Stimulated activated naive CD4-positive, alpha-beta T cell treated with Interleukin-2 at 50 U/mL for 16 hours (primary cell): Measurements from ENCODE around the gene BEND6.

Experiments used
- DNase-seq: peaks from one replicate; lab custom pipeline; 2025; lab: John Stamatoyannopoulos, UW

BEND6 gene, protein sequence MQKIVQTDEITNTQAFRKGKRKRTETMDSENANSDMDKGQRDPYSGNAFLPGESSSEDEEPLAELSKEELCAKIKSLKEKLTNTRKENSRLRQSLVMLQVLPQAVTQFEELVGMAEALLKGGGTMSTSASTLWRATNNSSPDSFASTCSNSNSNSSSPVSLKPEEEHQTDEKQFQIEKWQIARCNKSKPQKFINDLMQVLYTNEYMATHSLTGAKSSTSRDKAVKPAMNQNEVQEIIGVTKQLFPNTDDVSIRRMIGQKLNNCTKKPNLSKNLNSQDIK

DNA sequence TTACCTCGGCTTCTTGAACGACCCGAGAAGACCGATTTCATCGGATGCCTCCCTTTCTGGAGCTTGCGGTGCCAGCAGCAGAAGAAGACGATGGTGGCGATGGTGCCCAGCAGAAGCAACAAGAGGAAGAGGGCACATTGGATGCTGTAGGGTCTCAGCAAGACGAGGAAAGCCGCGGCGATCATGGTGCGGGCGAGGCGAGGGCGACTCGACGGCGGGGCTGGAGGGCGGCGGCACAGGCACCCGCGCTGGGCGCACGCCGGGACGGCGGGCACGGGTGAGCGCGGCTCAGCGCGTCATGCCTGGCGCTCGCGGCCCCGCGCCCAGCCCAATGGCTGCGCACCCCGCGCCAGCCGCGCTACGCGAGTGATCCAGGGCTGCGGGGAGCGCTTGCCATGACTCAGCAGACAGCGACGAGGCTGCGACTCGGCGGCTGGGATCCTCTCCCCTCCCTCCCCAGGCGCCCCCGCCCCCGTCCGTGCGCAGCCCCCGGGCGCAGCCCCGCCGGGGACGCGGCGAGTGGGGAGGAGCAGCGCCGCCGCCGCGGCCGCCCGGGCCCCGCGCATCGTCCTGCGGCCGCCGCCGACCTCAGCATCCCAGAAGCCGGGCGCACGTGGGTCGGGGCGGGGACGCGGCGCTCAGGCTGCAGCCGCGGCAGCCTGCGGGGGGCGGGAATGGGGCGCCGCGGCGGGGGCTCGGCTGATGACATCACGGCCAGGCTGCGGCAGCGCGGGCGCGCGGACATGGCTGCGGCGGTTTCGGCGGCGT lies at the start of gene BEND6:
TSS of gene BEND6 (plus strand) at position 705 of the 768 bp plus-strand sequence. CDS start 26,704 bp downstream, outside the sequence.
- DNase-seq, result peak; percentile 25

DNA sequence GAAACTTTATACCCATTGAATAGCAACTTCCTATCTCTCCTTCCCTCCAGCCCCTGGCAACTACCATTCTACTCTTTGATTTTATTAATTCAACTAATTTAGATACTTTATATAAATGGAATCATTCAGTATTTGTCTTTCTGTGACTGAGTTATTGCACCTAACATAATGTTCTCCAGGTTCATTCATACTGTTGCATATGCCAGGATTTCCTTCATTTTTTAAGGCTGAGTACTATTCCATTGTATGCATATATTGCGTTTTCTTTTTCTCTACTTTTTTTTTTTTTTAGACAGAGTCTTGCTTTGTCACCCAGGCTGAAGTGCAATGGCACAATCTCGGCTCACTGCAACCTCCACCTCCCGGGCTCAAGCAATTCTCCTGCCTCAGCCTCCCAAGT lies 49.5 kb upstream of the BEND6 start:
- DNase-seq, result no peak

DNA sequence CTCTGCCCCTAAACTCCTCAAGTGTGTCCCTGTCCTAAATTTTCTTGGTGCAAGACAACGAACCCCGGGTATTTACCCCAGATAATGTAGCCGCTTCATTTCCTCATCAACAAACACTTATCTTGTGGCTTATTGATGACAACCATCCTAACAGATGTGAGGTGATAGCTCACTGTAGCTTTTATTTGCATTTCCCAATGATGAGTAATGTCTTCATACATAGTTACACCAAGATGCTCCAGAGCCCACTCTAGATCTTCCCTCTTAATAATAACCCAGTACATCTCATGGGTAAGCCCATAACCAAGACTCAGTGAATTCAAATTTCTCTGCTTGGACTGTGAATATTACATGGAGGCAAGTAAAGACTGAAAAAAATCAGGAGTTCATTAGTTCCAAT lies 48.2 kb upstream of the BEND6 start:
- DNase-seq, result no peak

DNA sequence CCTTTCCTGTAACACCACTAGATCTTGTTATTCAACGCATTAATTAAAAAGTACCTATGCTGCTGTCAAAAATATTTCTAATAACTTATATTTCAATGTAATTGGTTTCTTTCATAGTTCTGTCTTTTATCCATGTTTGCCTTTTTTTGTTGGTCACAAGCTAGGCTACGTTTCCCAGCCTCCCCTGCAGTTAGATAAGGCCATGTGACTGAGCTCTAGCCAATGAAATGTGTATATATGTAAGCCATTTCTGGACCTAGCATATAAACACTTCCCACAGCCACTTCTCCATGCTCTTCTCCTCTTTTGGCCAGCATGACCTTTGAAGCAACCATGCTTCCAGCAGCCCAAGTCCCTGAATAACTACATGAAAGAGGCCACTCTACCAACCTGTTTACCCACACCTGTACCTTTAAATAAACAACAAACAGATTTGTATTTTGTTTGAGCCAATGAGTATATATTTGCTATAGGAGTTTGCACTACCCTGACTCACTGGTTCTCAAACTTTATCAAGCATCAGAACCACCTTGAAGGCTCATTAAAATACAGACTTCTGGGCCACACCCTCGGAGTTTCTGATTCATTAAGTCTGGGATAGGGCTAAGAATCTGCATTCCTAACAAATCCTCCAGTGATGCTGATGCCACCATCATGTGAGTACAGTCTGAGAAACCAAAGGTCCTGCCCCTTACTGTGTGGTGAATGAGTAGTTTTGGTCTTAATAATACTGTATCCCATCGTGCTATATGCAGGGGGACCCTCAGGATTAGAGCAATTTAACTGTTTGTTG lies 45.6 kb upstream of the BEND6 start:
- DNase-seq, result no peak

DNA sequence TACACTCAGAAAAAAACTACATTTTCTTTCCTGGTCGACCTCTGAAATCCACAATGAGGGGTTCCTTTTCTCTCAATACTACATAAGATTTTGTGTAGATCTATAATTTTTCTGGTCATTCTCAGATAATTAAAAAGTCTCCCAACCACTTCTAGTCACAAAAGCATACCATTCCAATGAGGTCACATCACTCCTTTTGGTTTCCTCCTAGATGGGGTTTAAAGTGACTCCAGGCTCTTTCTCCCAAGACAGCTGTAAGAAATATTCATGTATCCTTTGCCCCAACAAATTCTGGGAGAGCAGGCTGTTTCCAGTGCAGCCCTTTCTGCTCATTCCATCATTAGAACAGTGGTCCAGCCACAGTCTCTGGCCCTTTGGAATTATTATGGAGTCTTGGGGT lies 43.1 kb upstream of the BEND6 start:
- DNase-seq, result no peak

DNA sequence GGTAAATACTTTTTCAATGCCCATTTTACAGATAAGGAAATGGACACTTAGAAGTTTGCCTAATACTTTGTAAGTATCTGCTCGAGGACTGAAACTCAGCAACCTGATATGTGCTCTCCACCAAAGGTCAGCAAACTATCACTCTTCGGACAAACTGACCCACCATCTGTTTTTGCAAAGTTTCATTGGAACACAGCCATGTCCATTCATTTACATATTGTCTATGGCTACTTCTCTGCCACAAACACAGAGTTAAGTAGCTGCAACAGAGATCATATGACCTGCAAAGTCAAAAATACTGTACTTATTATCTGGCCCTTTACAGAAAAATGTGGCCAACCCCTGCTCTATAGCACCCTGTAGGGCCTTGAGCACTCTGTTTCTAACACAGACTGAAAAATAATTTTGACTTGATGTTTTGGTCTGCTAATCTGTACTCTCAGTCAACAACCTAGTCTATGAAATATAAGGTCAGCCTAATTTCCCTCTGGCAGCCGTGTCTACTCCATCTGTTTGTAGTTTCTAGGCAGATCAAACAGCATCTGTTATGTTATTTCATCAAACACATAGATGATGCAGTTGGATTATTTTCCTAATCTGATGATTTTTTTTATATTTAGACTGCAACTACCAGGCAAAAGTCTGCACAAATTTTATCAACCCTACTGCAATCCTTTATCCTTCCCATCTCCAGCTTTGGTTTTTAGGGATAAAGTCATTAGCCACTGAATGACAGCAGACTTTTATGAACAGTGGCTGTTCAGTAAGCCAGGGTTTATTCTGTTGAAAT lies 41.4 kb upstream of the BEND6 start:
- DNase-seq, result no peak

DNA sequence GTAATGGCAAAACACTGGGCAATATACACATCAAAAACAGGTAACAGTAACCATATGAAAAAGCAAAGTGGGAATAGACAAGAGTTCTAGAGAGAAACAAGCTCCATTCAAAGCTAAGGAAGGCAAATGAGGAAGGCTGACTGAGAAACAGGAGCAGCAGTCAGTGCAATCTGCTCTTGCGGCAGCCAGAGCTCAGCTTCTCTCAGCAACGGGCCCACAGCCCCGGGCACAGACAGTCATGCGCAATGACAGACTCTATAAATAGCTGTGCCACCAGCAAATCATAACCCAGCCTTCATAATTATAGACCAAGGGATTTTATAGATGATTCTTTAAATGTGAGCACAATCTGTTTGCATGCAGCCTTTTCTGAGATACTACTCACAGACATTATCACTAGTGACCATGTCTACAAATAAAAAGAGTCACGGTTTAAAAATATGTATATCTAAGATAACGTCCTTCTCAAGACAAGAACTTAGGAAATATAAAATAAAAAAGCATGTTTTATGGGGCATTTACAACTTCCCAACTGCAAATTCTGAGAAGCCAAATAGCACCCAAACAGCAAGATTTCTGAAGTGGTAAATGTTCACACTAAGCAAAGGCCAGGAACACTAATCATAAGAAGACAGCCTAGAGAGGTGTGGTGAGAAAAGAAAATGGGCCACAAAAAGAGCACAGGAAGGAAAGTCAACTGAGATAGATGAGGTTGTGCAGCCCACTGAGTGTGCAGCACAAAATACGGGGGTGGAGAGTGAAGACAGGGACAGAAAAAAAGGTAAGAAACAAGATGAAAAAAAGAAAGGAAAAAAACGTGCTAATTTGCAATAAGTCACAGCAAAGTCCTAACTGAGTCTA lies 39.9 kb upstream of the BEND6 start:
- DNase-seq, result no peak

DNA sequence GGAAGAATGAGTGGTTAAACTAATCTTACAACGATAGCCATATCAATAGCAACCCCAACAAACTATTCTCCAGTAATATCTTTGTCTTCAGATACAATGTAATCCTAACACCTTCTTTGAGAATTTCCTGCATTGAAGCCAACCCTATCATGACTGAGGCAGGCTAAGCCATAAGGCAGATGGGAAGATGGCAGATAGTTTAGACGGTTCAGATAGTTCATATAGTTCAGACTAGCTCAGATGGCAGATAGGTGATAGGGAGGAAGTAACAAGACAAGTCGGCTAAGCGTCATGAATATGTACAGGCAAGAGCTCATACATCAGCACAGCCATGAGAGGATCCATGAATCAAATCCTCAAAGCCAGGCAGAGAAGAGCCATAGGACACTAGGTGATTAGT lies 39.1 kb upstream of the BEND6 start:
- no peak for DNase-seq

DNA sequence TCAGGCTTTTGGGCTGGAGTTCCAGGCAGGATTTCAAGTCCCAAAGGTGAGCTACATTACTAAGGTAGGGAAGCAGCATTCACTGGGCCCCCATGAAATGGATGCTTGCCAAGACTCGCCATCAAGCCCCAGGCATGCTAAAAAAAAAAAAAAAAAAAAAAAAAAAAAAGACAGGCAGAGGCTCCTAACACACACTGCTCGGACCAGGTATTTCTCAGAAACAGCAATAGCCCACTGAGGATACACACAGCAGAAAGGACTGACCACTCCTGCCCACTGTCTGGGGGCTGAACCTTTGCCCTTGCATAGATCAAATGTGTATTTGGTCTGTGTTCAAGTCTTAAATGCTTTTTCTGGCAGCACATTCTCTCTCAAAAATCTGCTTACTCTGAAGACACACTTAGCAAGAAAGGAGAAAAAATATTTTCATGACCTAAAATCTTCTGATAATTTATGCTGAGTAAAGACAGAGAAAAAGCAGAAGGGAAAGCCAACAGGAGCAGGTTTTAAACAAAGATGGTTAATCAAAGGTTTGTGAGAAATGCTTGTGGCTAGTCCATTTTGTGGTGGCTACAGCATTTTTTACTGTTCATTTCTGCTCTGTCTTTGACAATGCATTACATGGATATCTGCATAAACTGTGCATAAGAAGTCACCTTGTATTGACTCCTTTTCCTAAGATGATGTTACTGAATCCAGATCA lies 37.9 kb upstream of the BEND6 start:
- DNase-seq, result no peak

DNA sequence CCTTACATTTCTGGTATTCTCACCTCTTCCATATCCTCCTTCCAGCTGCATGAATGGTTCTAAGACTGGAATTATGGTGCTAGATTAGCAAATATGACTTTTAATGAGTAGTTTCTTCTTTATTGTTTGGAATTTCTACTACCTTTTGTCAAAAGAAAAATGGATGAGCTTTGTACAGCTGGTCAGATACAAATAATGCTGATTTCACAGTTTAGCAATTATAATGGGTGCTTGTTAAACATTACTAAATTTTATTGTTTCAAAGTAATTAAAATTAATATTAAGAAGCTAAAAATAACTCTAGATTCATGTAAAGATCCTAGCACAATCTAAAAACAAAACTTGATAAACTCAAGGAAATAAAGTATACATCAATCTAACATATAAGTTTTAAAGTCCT lies 32.3 kb upstream of the BEND6 start:
- no peak for DNase-seq

DNA sequence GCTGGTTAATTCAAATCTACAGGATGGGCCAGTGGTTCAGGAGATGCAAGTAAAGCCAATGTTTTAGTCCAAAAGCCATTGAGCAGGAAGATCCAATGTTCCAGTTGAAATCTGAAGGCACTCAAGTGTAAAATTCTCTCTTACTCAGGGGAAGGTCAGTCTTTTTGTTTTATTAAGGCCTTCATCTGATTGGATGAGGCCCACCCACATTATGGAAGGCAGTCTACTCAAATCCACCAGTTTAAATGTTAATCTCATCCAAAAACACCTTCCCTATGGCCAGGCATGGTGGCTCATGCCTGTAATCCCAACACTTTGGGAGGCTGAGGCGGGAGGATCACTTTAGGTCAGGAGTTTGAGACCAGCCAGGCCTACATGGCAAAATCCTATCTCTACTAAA lies 31.3 kb upstream of the BEND6 start:
- DNase-seq, result no peak

DNA sequence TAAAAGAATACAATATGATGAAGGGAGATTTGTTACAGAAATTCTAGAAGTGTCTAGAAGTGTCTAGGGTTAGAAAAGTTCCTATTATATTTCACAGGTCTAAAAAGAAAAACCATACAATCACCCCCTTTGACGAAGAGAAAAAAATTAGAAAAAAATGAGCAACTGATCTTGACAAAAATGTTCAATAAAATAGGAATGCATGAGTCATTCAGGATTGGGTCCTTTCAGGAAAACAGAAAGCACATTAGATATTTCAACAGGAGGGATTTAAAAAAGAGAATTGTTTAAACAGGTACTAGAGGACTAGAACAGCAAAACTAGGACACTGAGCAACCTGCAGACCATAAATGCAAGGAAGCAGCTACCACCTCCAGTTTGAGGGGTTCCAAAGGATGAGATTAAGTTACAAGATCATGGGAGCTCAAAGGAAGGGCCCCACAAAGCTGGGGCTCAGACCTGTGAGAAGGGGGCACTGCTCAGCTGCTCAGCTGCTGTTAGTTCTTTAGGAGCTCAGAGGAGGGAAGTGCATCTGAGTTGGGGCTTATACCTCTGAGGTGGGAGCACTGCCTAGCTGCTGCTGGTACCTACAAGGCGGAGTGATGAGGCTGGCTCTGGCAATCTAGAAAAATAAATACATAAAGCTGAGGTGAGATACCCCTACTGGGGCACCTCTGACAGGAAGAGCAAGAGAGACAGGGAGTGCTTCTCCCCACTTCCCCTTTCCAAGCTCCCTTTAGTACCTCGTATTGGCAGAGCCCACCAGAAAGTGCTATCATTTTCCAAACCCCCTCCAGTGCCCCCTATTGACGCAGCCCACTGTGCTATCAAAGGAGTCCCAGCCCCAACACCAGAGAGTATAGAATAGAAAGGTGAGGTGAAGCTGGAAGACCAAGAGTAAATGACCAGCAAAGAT lies 27.1 kb upstream of the BEND6 start:
- no peak for DNase-seq

DNA sequence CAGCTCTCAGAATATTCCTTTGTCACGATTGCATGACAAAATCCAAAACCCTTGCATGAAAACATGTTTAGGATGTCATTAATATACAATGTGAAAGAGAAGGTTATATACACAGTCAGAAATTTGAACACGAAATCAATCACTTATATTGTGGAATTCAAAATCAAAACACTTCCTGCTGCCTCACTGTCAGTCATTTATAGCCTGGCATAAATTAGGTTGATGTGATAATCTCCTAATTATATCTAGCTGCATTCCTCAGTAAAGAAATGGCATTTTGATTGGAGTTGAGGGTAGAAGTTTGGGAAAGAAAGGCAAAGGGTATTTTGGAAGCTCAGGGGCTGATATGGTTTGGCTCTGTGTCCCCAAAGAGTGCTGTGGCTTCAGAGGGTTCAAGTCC lies 24.1 kb upstream of the BEND6 start:
- DNase-seq, result no peak

DNA sequence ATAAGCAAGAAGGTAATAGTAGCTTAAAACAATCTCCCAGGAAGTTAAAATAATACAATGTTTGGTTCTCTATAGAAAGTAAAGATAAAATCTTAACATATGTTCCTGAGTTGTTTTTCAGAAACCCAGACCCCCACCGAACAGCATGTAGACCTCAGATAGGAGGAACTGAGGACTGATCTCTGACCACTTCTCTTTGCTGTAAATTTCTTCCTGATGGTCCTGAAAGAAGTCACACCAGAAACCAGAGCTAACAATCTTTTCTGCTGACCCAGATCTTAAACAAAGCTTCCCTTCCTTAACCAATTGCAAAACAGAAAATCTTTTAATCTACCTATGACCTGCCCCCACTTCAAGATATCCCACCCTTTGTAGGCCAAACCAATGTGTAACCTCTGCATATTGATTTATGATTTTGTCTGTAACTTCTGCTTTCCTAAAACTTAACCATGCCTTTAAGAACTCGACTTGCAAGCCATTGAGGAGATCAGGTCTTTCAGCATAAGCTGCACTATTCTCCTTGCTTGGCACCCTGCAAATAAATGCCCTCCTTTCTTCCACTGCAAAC lies 21.9 kb upstream of the BEND6 start:
- no peak for DNase-seq

DNA sequence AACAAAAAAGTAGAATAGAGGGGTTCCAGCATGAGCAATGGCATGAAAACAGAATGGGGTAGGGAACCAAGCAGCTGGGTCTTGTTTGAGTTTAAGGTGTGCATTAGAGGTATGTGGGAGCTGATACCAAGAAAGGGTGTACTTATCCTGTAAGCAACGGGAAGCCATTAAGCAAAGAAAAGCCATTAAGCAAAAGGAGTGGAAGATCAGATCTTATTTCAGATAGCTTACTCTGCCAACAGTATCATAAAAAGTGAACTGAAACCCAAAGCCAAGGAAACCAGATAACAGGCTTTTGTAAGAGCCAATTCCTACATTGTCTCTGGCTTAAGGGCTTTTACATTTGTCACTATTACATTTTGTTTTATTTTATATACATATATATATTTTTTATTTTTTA lies 21.3 kb upstream of the BEND6 start:
- DNase-seq, result no peak

DNA sequence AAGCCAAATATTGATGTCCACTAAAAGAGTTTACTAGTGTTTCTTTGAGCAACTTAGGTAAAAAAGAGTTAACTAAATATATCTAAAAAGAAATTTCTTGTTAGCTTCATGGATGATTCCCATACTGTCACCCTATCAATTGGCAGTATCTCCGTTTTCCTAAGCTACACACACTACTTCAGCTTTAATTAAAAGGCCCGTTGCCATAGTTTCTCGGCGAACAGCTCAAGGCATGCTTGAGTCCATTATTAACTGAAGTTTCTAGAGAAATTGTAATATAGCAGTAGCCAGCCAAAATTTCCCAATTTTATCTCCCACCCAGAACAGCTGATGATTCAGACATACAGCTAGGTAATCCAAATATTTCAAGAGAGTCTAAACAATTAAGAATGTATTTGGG lies 20.0 kb upstream of the BEND6 start:
- DNase-seq, result no peak

DNA sequence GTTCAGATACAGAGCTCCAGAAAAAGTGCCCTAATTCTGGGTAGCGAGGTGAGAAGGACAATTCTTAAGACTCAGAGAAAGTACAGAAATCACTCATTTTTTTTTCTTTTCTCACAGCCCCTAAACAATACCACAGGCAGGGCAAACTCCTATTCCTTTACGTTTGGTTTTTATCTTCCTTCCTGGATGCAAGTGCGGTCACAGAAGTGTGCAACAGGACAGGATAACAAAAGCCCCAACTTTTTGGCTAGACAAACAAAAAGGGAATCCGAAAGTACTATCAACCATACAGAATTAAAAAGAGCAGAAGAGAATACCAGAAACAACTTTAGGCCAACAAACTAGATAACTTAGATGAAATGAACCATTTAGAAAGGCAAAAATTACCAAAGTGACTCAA lies 18.4 kb upstream of the BEND6 start:
- no peak for DNase-seq

DNA sequence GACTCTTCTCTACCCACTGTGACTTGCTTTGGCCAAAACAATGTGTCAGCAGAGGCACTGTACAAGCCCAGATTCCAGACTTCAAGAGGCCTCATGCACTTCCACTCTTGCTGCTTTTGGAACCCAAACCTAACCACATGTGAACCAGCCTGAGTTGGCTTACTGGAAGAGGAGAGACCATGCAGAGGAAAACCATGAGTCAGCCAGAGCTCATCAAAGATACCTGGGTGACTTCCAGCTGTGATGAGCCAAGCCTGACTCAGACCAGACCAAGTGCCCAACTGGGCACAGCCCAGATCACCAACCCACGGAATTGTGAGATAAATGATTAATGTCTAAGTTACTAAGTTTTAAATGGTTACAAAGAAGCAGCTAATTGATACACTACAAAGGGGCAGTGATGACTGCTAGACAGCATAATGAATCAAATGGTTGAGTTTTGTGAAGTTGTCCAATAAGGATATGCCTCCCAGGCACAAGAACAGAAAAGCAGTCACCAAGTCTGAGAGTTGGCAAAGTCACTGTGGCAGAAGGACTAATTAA lies 16.2 kb upstream of the BEND6 start:
- no peak for DNase-seq

DNA sequence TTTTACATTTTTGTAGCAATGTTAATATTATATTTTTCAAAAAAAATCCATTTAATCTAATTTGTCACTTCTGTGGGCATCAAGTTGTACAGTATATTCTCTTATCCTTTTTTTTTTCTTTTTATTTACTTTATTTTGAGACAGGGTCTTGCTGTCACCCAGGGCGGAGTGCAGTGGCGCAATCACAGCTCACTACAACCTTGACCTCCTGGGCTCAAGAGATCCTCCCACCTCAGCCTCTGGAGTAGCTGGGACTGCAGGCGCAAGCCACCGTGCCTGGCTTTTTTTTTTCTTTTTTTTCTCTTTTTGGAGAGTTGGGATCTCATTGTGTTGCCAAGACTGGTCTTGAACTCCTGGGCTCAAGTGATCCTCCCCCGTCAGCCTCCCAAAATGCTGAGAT lies 14.4 kb upstream of the BEND6 start:
- DNase-seq, result no peak
